ENCODE measurements around the gene HOTAIR. TPM values are rescaled to one million over a fixed set of nuclear protein-coding genes. Genes with fewer than 3 reads are reported as not detected.

HOTAIR gene
- total and polyA plus RNA-seq, 7 donors: 0.23 to 0.53 (median 0.25) TPM; not detected in 4

- ATAC-seq (no peak), DNase-seq (no peak)
- intact Hi-C loops (cut with DNase I): no loop called here
- TF ChIP-seq CTCF (IDR thresholded peaks at IDR 0.05): no peak
- H3K36me3 ChIP-seq (ENCODE audit: insufficient read depth in 1 of 2, low read depth in 1 of 2): no peaks in the 10 kb centered on the region
- peaks cover 9% of the 10 kb centered on the region for H3K4me1 ChIP-seq
- H3K27me3 ChIP-seq (ENCODE audit: insufficient read depth in 3 of 3, low read length in 2 of 3): peaks cover 0 to 100% (median 57%) of the 10 kb centered on the region in 3 donors
- peak overlapping the region; percentile 58 for H3K4me3 ChIP-seq
- 16 to 18% (median 18%) methylated on average over 23 of the region's 23 CpGs for WGBS, 3 donors
- no peaks in the 10 kb centered on the region for H3K9me3 ChIP-seq
- H3K27ac ChIP-seq: no peak overlapping the region
Measured at GRCh38 chr12:53937596-53938325, 37.0 kb downstream of the HOTAIR start.

GRCh38 chr12:53937099-53937498, 37.7 kb downstream of the HOTAIR start:
- no peak overlapping the region for H3K4me3 ChIP-seq
- TF ChIP-seq CTCF (IDR thresholded peaks at IDR 0.05): no peak
- no peaks in the 10 kb centered on the region for H3K36me3 ChIP-seq (ENCODE audit: insufficient read depth in 1 of 2, low read depth in 1 of 2)
- no peak for ATAC-seq
- H3K27ac ChIP-seq: no peak overlapping the region
- no peaks in the 10 kb centered on the region for H3K9me3 ChIP-seq
- DNase-seq: no peak
- intact Hi-C loops (cut with DNase I): no loop called here
- H3K4me1 ChIP-seq: peaks cover 9% of the 10 kb centered on the region
- H3K27me3 ChIP-seq (ENCODE audit: insufficient read depth in 3 of 3, low read length in 2 of 3): peaks cover 5 to 100% (median 55%) of the 10 kb centered on the region in 3 donors
- 26 to 36% (median 29%) methylated on average over 12 of the region's 12 CpGs for WGBS, 3 donors

GRCh38 chr12:53935383-53936341, 39.1 kb downstream of the HOTAIR start:
- DNase-seq (no peak), ATAC-seq (no peak)
- Histone ChIP-seq H3K9me3 (no peaks in the 10 kb centered on the region), H3K36me3 (ENCODE audit: insufficient read depth in 1 of 2, low read depth in 1 of 2) (no peaks in the 10 kb centered on the region), H3K27ac (no peak overlapping the region), H3K4me3 (no peak overlapping the region), H3K4me1 (peaks cover 9% of the 10 kb centered on the region), H3K27me3 (ENCODE audit: insufficient read depth in 3 of 3, low read length in 2 of 3) (peaks cover 6 to 100% (median 52%) of the 10 kb centered on the region in 3 donors)
- intact Hi-C loops (cut with DNase I): no loop called here
- WGBS, 3 donors: 34 to 53% (median 44%) methylated on average over 49 of the region's 49 CpGs
- TF ChIP-seq CTCF (IDR thresholded peaks at IDR 0.05): no peak

- Histone ChIP-seq H3K4me3 (no peak overlapping the region), H3K27ac (no peak overlapping the region), H3K36me3 (ENCODE audit: insufficient read depth in 1 of 2, low read depth in 1 of 2) (no peaks in the 10 kb centered on the region), H3K4me1 (peaks cover 3% of the 10 kb centered on the region), H3K27me3 (ENCODE audit: insufficient read depth in 3 of 3, low read length in 2 of 3) (peaks cover 8 to 100% (median 52%) of the 10 kb centered on the region in 3 donors), H3K9me3 (no peaks in the 10 kb centered on the region)
- DNase-seq (no peak), ATAC-seq (no peak)
- intact Hi-C loops (cut with DNase I): no loop called here
- 70 to 85% (median 79%) methylated on average over 4 of the region's 4 CpGs for WGBS, 3 donors
- no peak for TF ChIP-seq CTCF (IDR thresholded peaks at IDR 0.05)
Measured at GRCh38 chr12:53932915-53933314, 41.8 kb downstream of the HOTAIR start.

Measured in psoas muscle (tissue), 8 donors.